Measurements from ENCODE around the gene PDE4D. TPM values are rescaled to one million over a fixed set of nuclear protein-coding genes. Genes with fewer than 3 reads are reported as not detected.

Gene PDE4D
- total RNA-seq, 2 experiments from 2014 or later = 75.5 to 80.7 TPM

- ChIA-PET POLR2A (interaction anchor here (0.9 to 3.3 kb wide), 4 partner anchors 79 to 88 kb away, joined by 3 to 23 read pairs (median 15); no protein-coding TSS in a partner anchor), CTCF (interaction anchor here (0.9 to 2.7 kb wide), 9 partner anchors 84 to 154 kb away, joined by 3 to 16 read pairs (median 6); no protein-coding TSS in a partner anchor)
- Mint-ChIP-seq H3K36me3 (ENCODE audit: low read depth) (peaks cover 36% of the 10 kb centered on the region), H3K9me3 (no peaks in the 10 kb centered on the region), H3K4me3 (peak overlapping the region; percentile 89), H3K27ac (peak overlapping the region; percentile 85), H3K27me3 (no peaks in the 10 kb centered on the region), H3K4me1 (ENCODE audit: low read depth) (peaks cover 30% of the 10 kb centered on the region)
- no peak for ATAC-seq
- intact Hi-C loops (cut with micrococcal nuclease) = no loop called here
- no peak for TF ChIP-seq CTCF (IDR thresholded peaks at IDR 0.05)
- DNase-seq = no peak
These were observed 853.3 kb downstream of the PDE4D start for GRCh38 chr5:59040024-59040803.

- POLR2A ChIA-PET = interaction anchor here (0.8 to 1.8 kb wide), 6 partner anchors 8 to 95 kb away, joined by 3 to 23 read pairs (median 4); no protein-coding TSS in a partner anchor
- intact Hi-C loops (cut with micrococcal nuclease) = loop anchor here (2.0 to 5.0 kb wide), 2 partner anchors 58 to 87 kb away; no protein-coding TSS in a partner anchor
- peaks cover 38% of the 10 kb centered on the region for H3K4me1 Mint-ChIP-seq (ENCODE audit: low read depth)
- peak overlapping the region; percentile 89 for H3K4me3 Mint-ChIP-seq
- no peaks in the 10 kb centered on the region for H3K27me3 Mint-ChIP-seq
- H3K9me3 Mint-ChIP-seq = no peaks in the 10 kb centered on the region
- CTCF ChIA-PET = interaction anchor here (1.0 to 1.8 kb wide), 3 partner anchors 84 to 133 kb away, joined by 4 to 8 read pairs (median 5); no protein-coding TSS in a partner anchor
- peaks cover 43% of the 10 kb centered on the region for H3K36me3 Mint-ChIP-seq (ENCODE audit: low read depth)
- peak; percentile 74 for ATAC-seq
- DNase-seq = peak; percentile 96
- TF ChIP-seq CTCF (IDR thresholded peaks at IDR 0.05) = no peak
- peak overlapping the region; percentile 85 for H3K27ac Mint-ChIP-seq
These were observed 854.1 kb downstream of the PDE4D start for GRCh38 chr5:59039296-59040023.

- ChIA-PET CTCF (interaction anchor here (1.0 to 1.8 kb wide), 3 partner anchors 85 to 134 kb away, joined by 4 to 8 read pairs (median 5); no protein-coding TSS in a partner anchor), POLR2A (interaction anchor here (0.8 to 1.8 kb wide), 6 partner anchors 9 to 96 kb away, joined by 3 to 23 read pairs (median 4); no protein-coding TSS in a partner anchor)
- H3K4me1 Mint-ChIP-seq (ENCODE audit: low read depth) = peaks cover 42% of the 10 kb centered on the region
- H3K4me3 Mint-ChIP-seq = peak overlapping the region; percentile 89
- DNase-seq (no peak), ATAC-seq (peak; percentile 28)
- intact Hi-C loops (cut with micrococcal nuclease) = loop anchor here (2.0 to 5.0 kb wide), 2 partner anchors 58 to 88 kb away; no protein-coding TSS in a partner anchor
- H3K36me3 Mint-ChIP-seq (ENCODE audit: low read depth) = peaks cover 47% of the 10 kb centered on the region
- no peaks in the 10 kb centered on the region for H3K9me3 Mint-ChIP-seq
- peak overlapping the region; percentile 85 for H3K27ac Mint-ChIP-seq
- TF ChIP-seq CTCF (IDR thresholded peaks at IDR 0.05) = no peak
- H3K27me3 Mint-ChIP-seq = no peaks in the 10 kb centered on the region
These were observed 854.7 kb downstream of the PDE4D start for GRCh38 chr5:59038798-59039295.

- ChIA-PET CTCF (interaction anchor here (1.0 to 6.4 kb wide), 5 partner anchors 86 to 136 kb away, joined by 5 to 135 read pairs (median 32); no protein-coding TSS in a partner anchor), POLR2A (interaction anchor here (0.9 to 4.3 kb wide), 7 partner anchors 10 to 90 kb away, joined by 3 to 35 read pairs (median 12); no protein-coding TSS in a partner anchor)
- peaks cover 47% of the 10 kb centered on the region for H3K4me1 Mint-ChIP-seq (ENCODE audit: low read depth)
- H3K36me3 Mint-ChIP-seq (ENCODE audit: low read depth) = peaks cover 53% of the 10 kb centered on the region
- ATAC-seq = no peak
- H3K27me3 Mint-ChIP-seq = no peaks in the 10 kb centered on the region
- peak overlapping the region; percentile 85 for H3K27ac Mint-ChIP-seq
- DNase-seq = no peak
- intact Hi-C loops (cut with micrococcal nuclease) = loop anchor here (2.0 to 5.0 kb wide), 3 partner anchors 59 to 137 kb away; no protein-coding TSS in a partner anchor
- TF ChIP-seq CTCF (IDR thresholded peaks at IDR 0.05) = no peak
- no peaks in the 10 kb centered on the region for H3K9me3 Mint-ChIP-seq
- H3K4me3 Mint-ChIP-seq = peak overlapping the region; percentile 89
These were observed 855.4 kb downstream of the PDE4D start for GRCh38 chr5:59037941-59038797.
